Liver (tissue), 9 donors: ENCODE measurements around the gene TSGA10IP. TPM values are rescaled to one million over a fixed set of nuclear protein-coding genes. Genes with fewer than 3 reads are reported as not detected.

Experiments
- DNase-seq: peaks from one replicate; pipeline ENCODE4 v3.0.0-alpha.2; 2017; ENCODE audit warnings: low spot score
- H3K27ac ChIP-seq, 2 donors: one replicate each; pipeline ENCODE4 v1.7.0; 2013; ENCODE audit warnings: inconsistent platforms in 2 of 2, low read length in 2 of 2, control low read depth in 1 of 2, low read depth in 1 of 2, mild to moderate bottlenecking in 1 of 2
- H3K27me3 ChIP-seq, 4 donors: one replicate each; pipeline versions ENCODE4 v1.6.1 to v1.7.0; 2013; ENCODE audit warnings: low read length in 3 of 4, inconsistent platforms in 1 of 4, mild to moderate bottlenecking in 1 of 4, moderate library complexity in 1 of 4; ENCODE audit not compliant: control insufficient read depth in 4 of 4, insufficient read depth in 4 of 4
- H3K36me3 ChIP-seq, 4 donors: one replicate each; pipeline versions ENCODE4 v1.6.1 to v1.7.0; 2013; ENCODE audit warnings: low read length in 3 of 4, mild to moderate bottlenecking in 3 of 4, low read depth in 1 of 4, moderate library complexity in 1 of 4; ENCODE audit not compliant: control insufficient read depth in 4 of 4, insufficient read depth in 3 of 4
- H3K4me1 ChIP-seq, 4 donors: one replicate each; pipeline versions ENCODE4 v1.6.1 to v1.7.0; 2013; ENCODE audit warnings: low read length in 3 of 4, mild to moderate bottlenecking in 3 of 4, moderate library complexity in 1 of 4; ENCODE audit not compliant: control insufficient read depth in 4 of 4, insufficient read depth in 4 of 4
- H3K4me3 ChIP-seq, 3 donors: one replicate each; pipeline versions ENCODE4 v1.6.1 to v1.7.0; 2013; ENCODE audit warnings: low read length in 3 of 3, control low read depth in 1 of 3, low read depth in 1 of 3, mild to moderate bottlenecking in 1 of 3
- H3K9ac ChIP-seq, 2 donors: one replicate each; pipeline ENCODE4 v1.7.0; 2013; ENCODE audit warnings: low read length in 2 of 2, mild to moderate bottlenecking in 2 of 2, moderate library complexity in 2 of 2, control low read depth in 1 of 2, low read depth in 1 of 2
- H3K9me3 ChIP-seq, 4 donors: one replicate each; pipeline versions ENCODE4 v1.6.1 to v1.7.0; 2013; ENCODE audit warnings: low read length in 3 of 4; ENCODE audit not compliant: control insufficient read depth in 4 of 4
- ATF3 ChIP-seq: IDR thresholded peaks from 2 replicates; pipeline ENCODE4 v1.6.1; 2016; ENCODE audit warnings: antibody characterized with exemption
- CTCF ChIP-seq: fragments of 150-350 bp; IDR thresholded peaks from 2 replicates; pipeline ENCODE4 v1.5.1; 2017; ENCODE audit warnings: improper control_type of control experiment, low read depth, low read length; ENCODE audit not compliant: missing input control
- EGR1 ChIP-seq, 2 donors: IDR thresholded peaks; 2 replicates each; pipeline ENCODE4 v1.6.1; 2016 to 2018; ENCODE audit warnings: antibody characterized with exemption in 2 of 2, low read depth in 2 of 2
- FOXA1 ChIP-seq: IDR thresholded peaks from 2 replicates; pipeline ENCODE4 v1.6.1; 2016; ENCODE audit warnings: antibody characterized with exemption
- FOXA2 ChIP-seq: IDR thresholded peaks from 2 replicates; pipeline ENCODE4 v1.6.1; 2016; ENCODE audit warnings: antibody characterized with exemption
- GABPA ChIP-seq, 2 donors: IDR thresholded peaks in 1 of 2; conservative IDR thresholded peaks in 1 of 2; 2 replicates each; pipeline ENCODE4 v1.6.1; 2016; ENCODE audit warnings: antibody characterized with exemption in 2 of 2, mild to moderate bottlenecking in 1 of 2, moderate library complexity in 1 of 2
- HNF4A ChIP-seq, 2 donors: conservative IDR thresholded peaks; 2 replicates each; pipeline ENCODE4 v1.6.1; 2016; ENCODE audit warnings: antibody characterized with exemption in 2 of 2, mild to moderate bottlenecking in 2 of 2
- HNF4G ChIP-seq: IDR thresholded peaks from 2 replicates; pipeline ENCODE4 v1.6.1; 2016; ENCODE audit warnings: antibody characterized with exemption
- JUND ChIP-seq, 2 donors: IDR thresholded peaks; 2 replicates each; pipeline ENCODE4 v1.6.1; 2016; ENCODE audit warnings: antibody characterized with exemption in 2 of 2
- MAX ChIP-seq: IDR thresholded peaks from 2 replicates; pipeline ENCODE4 v1.6.1; 2016; ENCODE audit warnings: antibody characterized with exemption
- NR2F2 ChIP-seq: IDR thresholded peaks from 2 replicates; pipeline ENCODE4 v1.6.1; 2016; ENCODE audit warnings: antibody characterized with exemption
- RXRA ChIP-seq, 2 donors: IDR thresholded peaks; 2 replicates each; pipeline ENCODE4 v1.6.1; 2017 to 2018; ENCODE audit warnings: antibody characterized with exemption in 2 of 2, mild to moderate bottlenecking in 1 of 2
- SP1 ChIP-seq: IDR thresholded peaks from 2 replicates; pipeline ENCODE4 v1.6.1; 2018; ENCODE audit warnings: antibody characterized with exemption, mild to moderate bottlenecking
- TAF1 ChIP-seq: conservative IDR thresholded peaks from 2 replicates; pipeline ENCODE4 v1.6.1; 2016; ENCODE audit warnings: antibody characterized with exemption, mild to moderate bottlenecking
- YY1 ChIP-seq: IDR thresholded peaks from 2 replicates; pipeline ENCODE4 v1.6.1; 2016; ENCODE audit warnings: antibody characterized with exemption, mild to moderate bottlenecking
- ZBTB33 ChIP-seq: IDR thresholded peaks from 2 replicates; pipeline ENCODE4 v1.6.1; 2016; ENCODE audit warnings: antibody characterized with exemption
- WGBS: extraction: QIAGEN DNeasy Blood & Tissue Kit; methylation state at CpG from one replicate; pipeline ENCODE4 v1.1.7; 2013; 5-methylcytosine and 5-hydroxymethylcytosine counted together
- polyA plus RNA-seq, 2 donors: library from polyadenylated mRNA; stranded (reverse) in 1 of 2; unstranded in 1 of 2; fragments of 200-250 nt in 1 of 2; fragments of >200 nt in 1 of 2; fragmentation: Nextera tagmentation in 1 of 2; extraction: Ambion mirVana in 1 of 2; gene quantifications; one replicate each; pipeline versions ENCODE4 v1.2.1 to v1.2.3, GENCODE V29; 2013 to 2015
- total RNA-seq, 2 donors: library from RNA; depleted of rRNA; stranded (reverse); fragments of >200 nt; gene quantifications; one replicate each; pipeline ENCODE4 v1.2.3, GENCODE V29; 2014
- TF ChIP-seq, protein P1 (sequence below): IDR thresholded peaks from 2 replicates; pipeline ENCODE4 v1.6.1; 2016; ENCODE audit warnings: antibody characterized with exemption, mild to moderate bottlenecking
- donor health status: healthy.
- donor health status: healthy.
- donor health status: healthy.
- donor health status: healthy.
- donor health status: healthy.

TSGA10IP gene
- total and polyA plus RNA-seq, 4 donors, result 0.02 TPM; not detected in 3

DNA sequence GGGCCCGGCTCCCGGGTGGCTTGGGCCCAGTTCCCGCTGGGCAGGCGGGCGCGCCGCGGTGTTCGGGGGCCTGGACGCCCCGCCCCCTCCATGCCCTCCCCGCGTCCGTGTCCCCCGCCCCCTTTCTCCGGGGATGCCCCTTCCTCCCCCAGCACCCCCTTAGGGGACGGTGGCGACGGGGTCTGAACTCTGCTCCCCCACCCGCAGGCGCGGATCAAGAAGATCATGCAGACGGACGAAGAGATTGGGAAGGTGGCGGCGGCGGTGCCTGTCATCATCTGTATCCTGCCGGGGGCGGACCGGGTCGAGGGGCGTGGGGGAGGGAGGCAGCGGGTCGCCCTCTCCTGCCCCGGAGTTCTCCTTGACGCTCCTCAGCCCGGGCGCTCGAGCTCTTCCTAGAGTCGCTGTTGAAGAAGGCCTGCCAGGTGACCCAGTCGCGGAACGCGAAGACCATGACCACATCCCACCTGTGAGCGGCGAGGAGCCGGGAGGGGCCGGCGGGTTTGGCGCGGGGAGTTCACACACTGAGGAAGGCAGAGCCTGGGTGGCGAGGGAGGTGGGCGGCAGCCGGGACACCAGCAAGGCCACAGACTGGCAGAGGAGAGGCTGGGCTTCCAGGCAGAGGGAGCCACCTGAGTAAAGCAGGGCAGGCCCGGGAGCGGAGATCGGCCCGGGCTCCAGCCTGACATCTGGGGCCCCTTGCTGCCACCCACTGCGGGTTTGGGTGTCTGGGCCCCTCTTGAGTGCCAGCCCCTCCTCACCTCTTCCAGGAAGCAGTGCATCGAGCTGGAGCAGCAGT, 25.5 kb upstream of the TSGA10IP start:
- peaks cover 0 to 9% (median 4%) of the 10 kb centered on the region in 4 donors for H3K36me3 ChIP-seq
- 2% methylated on average over 60 of the region's 60 CpGs for WGBS

More for the DNA sequence above, 25.5 kb upstream of the TSGA10IP start:
- Histone ChIP-seq H3K4me3 (peak overlapping the region; percentile 56 to 86 (median 76)), H3K27ac (peak overlapping the region; percentile 32 to 67), H3K9me3 (no peaks in the 10 kb centered on the region), H3K27me3 (no peaks in the 10 kb centered on the region), H3K9ac (peak overlapping the region in 1 of 2 donors; percentile 27), H3K4me1 (peaks cover 7 to 31% (median 21%) of the 10 kb centered on the region in 4 donors)
- no peak for DNase-seq
- TF ChIP-seq GABPA (IDR thresholded peaks at IDR 0.05 in 1 of 2, conservative IDR thresholded peaks at IDR 0.05 in 1 of 2), result no peak
- no peak for TF ChIP-seq JUND (IDR thresholded peaks at IDR 0.05)
- TF ChIP-seq NR2F2, result no peak
- no peak for TF ChIP-seq SP1
- TF ChIP-seq ATF3, result no peak
- no peak for TF ChIP-seq FOXA2
- TF ChIP-seq YY1, result no peak
- TF ChIP-seq, protein P1, sequence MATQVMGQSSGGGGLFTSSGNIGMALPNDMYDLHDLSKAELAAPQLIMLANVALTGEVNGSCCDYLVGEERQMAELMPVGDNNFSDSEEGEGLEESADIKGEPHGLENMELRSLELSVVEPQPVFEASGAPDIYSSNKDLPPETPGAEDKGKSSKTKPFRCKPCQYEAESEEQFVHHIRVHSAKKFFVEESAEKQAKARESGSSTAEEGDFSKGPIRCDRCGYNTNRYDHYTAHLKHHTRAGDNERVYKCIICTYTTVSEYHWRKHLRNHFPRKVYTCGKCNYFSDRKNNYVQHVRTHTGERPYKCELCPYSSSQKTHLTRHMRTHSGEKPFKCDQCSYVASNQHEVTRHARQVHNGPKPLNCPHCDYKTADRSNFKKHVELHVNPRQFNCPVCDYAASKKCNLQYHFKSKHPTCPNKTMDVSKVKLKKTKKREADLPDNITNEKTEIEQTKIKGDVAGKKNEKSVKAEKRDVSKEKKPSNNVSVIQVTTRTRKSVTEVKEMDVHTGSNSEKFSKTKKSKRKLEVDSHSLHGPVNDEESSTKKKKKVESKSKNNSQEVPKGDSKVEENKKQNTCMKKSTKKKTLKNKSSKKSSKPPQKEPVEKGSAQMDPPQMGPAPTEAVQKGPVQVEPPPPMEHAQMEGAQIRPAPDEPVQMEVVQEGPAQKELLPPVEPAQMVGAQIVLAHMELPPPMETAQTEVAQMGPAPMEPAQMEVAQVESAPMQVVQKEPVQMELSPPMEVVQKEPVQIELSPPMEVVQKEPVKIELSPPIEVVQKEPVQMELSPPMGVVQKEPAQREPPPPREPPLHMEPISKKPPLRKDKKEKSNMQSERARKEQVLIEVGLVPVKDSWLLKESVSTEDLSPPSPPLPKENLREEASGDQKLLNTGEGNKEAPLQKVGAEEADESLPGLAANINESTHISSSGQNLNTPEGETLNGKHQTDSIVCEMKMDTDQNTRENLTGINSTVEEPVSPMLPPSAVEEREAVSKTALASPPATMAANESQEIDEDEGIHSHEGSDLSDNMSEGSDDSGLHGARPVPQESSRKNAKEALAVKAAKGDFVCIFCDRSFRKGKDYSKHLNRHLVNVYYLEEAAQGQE, result no peak
- no peak for TF ChIP-seq CTCF
- TF ChIP-seq RXRA (IDR thresholded peaks at IDR 0.05), result no peak
- no peak for TF ChIP-seq EGR1 (IDR thresholded peaks at IDR 0.05; ENCODE audit: low read depth in 2 of 2)
- no peak for TF ChIP-seq FOXA1
- no peak for TF ChIP-seq MAX
- TF ChIP-seq TAF1, result no peak
- TF ChIP-seq HNF4A (conservative IDR thresholded peaks at IDR 0.05), result no peak
- TF ChIP-seq ZBTB33, result no peak
- no peak for TF ChIP-seq HNF4G
